HEK293T (cell line): ENCODE measurements around the gene RGL3.

ENCODE experiments used
- BHLHE40 ChIP-seq: fragments of 450-650 bp; IDR thresholded peaks from 2 replicates; pipeline ENCODE4 v1.6.1; 2016; ENCODE audit warnings: mild to moderate bottlenecking, moderate library complexity, borderline replicate concordance
- ELF4 ChIP-seq: fragments of 450-650 bp; IDR thresholded peaks from 2 replicates; pipeline ENCODE4 v1.6.1; 2017; ENCODE audit warnings: antibody characterized with exemption
- FOXA1 ChIP-seq: fragments of 450-650 bp; IDR thresholded peaks from 2 replicates; pipeline ENCODE4 v1.6.1; 2016; ENCODE audit warnings: mild to moderate bottlenecking
- FOXM1 ChIP-seq: fragments of 450-650 bp; IDR thresholded peaks from 2 replicates; pipeline ENCODE4 v1.6.1; 2017; ENCODE audit warnings: mild to moderate bottlenecking, borderline replicate concordance
- HDGF ChIP-seq: fragments of 450-650 bp; IDR thresholded peaks from 2 replicates; pipeline ENCODE4 v1.6.1; 2017; ENCODE audit warnings: antibody characterized with exemption, borderline replicate concordance
- LEF1 ChIP-seq: fragments of 450-650 bp; IDR thresholded peaks from 2 replicates; pipeline ENCODE4 v1.6.1; 2017; ENCODE audit warnings: mild to moderate bottlenecking, borderline replicate concordance
- NFRKB ChIP-seq: fragments of 450-650 bp; IDR thresholded peaks from 2 replicates; pipeline ENCODE4 v1.6.1; 2016; ENCODE audit warnings: mild to moderate bottlenecking, moderate library complexity
- SP1 ChIP-seq: fragments of 450-650 bp; IDR thresholded peaks from 2 replicates; pipeline ENCODE4 v1.6.1; 2017
- TARDBP ChIP-seq: fragments of 450-650 bp; IDR thresholded peaks from 2 replicates; pipeline ENCODE4 v1.6.1; 2016
- TF ChIP-seq, protein P1 (sequence below): fragments of 450-650 bp; IDR thresholded peaks from 2 replicates; pipeline ENCODE4 v1.6.1; 2016

GRCh38 chr19:11356074-11356397 is 63.1 kb downstream of the RGL3 start:
- TF ChIP-seq TARDBP (no peak), NFRKB (no peak), FOXM1 (no peak), ELF4 (no peak), SP1 (no peak), HDGF (no peak), BHLHE40 (no peak), LEF1 (no peak), FOXA1 (no peak)
- TF ChIP-seq, protein P1, sequence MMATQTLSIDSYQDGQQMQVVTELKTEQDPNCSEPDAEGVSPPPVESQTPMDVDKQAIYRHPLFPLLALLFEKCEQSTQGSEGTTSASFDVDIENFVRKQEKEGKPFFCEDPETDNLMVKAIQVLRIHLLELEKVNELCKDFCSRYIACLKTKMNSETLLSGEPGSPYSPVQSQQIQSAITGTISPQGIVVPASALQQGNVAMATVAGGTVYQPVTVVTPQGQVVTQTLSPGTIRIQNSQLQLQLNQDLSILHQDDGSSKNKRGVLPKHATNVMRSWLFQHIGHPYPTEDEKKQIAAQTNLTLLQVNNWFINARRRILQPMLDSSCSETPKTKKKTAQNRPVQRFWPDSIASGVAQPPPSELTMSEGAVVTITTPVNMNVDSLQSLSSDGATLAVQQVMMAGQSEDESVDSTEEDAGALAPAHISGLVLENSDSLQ: no peak
